HG02885 (cell line): Measurements from ENCODE around the gene PHF21B.
"Not testable (repeated sequence)": the region's sequence is repeated elsewhere in the genome, so short reads cannot be mapped to it uniquely, and the experiment has no call there.

Source experiments
- ATAC-seq: cut with Tn5 transposase; IDR thresholded peaks from one replicate; pipeline ENCODE4 v1.9.1; 2021; ENCODE audit warnings: mild to moderate bottlenecking; ENCODE audit not compliant: unreplicated experiment, poor library complexity

The PHF21B gene

GRCh38 chr22:44855855-44856254, 153.9 kb downstream of the PHF21B start:
- ATAC-seq = no peak

DNA sequence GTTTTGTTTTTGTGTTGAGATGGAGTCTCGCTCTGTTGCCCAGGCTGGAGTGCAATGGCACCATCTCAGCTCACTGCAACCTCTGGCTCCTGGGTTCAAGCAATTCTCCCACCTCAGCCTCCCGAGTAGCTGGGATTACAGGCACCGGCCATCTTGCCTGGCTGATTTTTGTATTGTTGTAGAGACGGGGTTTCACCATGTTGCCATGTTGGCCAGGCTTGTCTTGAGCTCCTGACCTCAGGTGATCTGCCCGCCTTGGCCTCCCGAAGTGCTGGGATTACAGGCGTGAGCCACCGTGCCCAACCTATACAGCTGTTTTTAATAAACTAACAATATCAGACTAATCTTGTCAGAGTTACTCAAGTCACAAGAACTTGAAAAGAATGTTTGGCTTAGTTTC, 155.2 kb downstream of the PHF21B start:
- ATAC-seq = not testable (repeated sequence)

GRCh38 chr22:44850946-44851345, 158.9 kb downstream of the PHF21B start:
- no peak for ATAC-seq

DNA sequence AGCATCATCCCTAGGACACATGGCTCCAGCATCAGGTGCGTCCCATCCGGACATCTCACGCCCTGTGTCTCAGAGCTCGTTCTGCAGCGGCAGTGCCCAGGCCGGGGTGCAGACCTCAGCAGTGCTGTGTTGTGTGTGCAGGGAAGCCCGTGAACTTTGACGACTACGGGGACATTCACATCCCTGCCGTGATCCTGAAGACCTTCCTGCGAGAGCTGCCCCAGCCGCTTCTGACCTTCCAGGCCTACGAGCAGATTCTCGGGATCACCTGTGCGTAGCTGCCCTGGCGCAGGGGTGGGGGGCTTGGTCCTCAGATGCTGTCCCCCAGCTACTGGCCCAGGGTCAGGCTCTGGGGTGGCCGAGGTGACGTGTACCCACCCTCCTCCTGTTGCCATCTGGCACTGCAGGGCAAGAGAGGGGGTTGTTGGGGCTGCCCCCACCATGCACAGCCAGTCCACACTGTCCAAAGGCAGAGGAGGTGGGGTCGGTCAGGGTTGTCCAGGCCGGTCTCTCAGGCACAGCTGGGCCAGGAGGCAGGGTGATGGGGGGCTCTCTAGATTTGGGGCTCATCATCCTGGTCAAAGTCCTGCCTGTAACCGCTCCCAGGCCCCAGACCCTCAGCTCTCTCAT, 160.9 kb downstream of the PHF21B start:
- ATAC-seq = no peak

- ATAC-seq = no peak
Measured at GRCh38 chr22:44848296-44848741, 161.5 kb downstream of the PHF21B start.

- ATAC-seq = no peak
Measured at GRCh38 chr22:44847892-44848291, 161.9 kb downstream of the PHF21B start.

GRCh38 chr22:44847380-44847779, 162.4 kb downstream of the PHF21B start:
- ATAC-seq = no peak

- ATAC-seq = no peak
Measured at GRCh38 chr22:44846726-44847275, 163.0 kb downstream of the PHF21B start.

GRCh38 chr22:44845796-44846720, 163.7 kb downstream of the PHF21B start:
- no peak for ATAC-seq

DNA sequence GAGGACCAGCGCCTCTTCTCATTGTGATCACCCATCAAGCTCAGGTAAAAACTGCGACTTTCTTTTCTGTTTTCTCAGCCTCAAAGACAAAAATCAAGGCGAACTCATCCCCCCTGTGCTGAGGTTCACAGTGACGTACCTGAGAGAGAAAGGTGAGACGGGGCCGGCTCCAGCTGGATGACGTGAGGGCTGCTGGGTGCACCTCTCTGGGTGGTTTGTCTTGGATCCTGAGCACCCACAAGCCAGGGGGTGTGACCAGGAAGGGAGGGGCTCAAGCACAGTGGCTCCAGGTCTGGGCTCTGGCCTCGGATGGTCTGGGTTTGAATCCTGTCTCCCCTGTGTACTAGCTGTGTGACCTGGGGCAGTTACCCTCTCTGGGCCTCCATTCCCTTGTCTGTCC, 164.6 kb downstream of the PHF21B start:
- ATAC-seq = no peak

- ATAC-seq = no peak
Measured at GRCh38 chr22:44842417-44842816, 167.4 kb downstream of the PHF21B start.

GRCh38 chr22:44840611-44841322, 169.0 kb downstream of the PHF21B start:
- no peak for ATAC-seq

DNA sequence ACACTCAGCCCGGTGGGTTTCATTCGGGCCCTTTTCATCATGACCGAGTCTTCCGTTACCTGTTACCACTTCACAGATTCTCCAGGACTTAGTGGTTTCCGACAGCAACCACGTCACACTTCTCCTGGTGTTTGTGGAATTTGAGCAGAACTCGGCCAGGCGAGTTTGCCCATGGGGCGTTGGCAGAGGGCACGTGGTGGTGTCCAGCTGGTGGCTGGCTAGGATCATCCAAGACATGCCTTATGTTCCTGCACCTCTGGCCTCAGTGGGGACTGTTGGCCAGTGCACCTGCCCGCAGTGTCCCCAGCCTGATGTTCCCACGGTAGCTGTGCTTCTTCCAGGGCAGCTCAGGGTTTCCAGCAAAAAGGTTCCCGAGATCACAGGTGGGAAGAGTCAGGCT, 170.1 kb downstream of the PHF21B start:
- no peak for ATAC-seq

- no peak for ATAC-seq
Measured at GRCh38 chr22:44839061-44839460, 170.7 kb downstream of the PHF21B start.

DNA sequence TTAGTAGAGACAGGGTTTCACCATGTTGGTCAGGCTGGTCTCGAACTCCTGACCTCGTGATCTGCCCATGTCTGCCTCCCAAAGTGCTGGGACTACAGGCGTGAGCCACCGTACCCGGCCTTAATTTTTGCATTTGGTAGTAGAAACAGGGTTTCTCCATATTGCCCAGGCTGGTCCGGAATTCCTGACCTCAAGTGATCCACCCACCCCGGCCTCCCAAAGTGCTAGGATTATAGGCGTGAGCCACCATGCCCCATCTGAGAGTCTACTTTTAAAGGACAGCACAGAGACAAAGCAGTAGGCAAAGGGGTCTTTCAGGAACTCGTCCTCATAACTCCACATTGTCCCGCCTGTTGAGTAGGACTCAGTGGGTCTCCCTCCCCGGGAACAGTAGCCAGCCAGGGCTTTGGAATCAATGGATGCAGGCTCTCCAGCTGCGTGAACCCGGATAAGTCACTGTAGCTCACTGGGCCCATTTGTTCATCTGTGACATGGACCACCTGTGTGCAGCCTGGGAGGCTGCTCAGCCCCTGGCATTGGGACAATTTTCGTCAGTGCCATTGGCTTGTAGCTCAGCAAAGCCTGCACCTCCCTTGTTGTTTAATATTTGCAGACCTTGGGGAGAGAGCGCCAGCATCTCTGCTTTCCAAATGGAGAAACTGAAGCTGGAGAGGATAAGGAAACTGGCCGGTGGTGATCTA, 171.3 kb downstream of the PHF21B start:
- ATAC-seq = no peak

DNA sequence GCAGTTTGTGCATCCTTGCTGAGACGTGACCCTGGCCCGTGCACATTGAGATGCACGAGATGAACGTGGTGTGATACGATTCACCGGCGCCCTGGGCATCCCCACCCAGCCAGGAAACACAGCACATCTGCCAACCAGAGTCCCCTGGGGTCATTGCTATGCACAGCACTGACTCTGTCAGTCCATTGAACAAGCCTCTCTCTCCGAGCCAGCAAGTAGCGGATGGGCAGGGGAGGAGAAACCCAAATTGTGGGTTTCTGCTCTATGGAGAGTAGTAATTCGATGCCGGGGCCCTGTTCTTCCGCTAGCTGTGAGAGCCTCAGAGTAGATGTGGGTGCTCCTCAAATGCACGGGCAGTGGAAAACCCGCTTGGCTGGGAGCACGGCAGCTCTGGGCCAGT, 172.3 kb downstream of the PHF21B start:
- no peak for ATAC-seq

DNA sequence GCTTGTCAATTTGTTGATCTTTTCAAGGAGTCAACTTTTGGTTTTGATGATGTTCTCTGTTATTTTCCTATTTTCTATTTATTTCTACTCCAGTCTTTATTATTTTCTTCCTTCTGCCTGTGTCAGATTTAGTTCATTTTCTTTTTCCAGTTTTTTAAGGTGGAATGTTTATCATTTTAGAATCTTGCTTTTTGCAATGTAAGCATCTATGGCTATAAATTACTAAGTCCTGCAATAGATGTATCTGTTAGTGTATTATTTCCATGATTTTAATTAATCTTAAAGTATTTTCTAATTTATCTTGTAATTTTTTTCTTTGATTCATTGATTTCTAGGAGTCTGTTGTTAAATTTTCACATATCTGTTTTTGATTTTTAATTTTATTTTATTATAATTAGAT, 175.7 kb downstream of the PHF21B start:
- no peak for ATAC-seq

DNA sequence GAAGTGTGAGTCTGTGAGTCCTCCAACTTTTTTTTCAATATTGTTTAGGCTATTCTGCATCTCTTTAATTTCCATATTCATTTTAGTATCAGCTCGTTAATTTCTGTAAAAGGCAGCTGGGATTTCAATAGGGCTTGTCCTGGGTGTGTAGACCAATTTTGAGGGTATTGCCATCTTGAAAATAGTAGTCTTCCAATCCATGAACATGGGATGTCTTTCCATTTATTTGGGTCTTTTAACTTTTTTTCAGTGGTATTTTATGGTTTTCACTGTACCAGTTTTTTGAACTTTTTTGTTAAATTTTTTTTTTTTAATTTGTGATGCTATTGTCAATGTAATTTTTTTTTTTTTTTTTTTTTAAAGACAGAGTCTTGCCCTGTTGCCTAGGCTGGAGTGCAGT, 177.9 kb downstream of the PHF21B start:
- no peak for ATAC-seq
